CD4-positive, alpha-beta T cell treated with Interleukin-15 for 1 hour (primary cell): ENCODE measurements around the gene B4GALNT1.
A peak's percentile ranks its signal among the peaks of the same experiment; 100 is the strongest.

ENCODE experiments used
- DNase-seq: peaks from one replicate; pipeline ENCODE4 v3.0.0-alpha.2; 2020

B4GALNT1 gene

DNA sequence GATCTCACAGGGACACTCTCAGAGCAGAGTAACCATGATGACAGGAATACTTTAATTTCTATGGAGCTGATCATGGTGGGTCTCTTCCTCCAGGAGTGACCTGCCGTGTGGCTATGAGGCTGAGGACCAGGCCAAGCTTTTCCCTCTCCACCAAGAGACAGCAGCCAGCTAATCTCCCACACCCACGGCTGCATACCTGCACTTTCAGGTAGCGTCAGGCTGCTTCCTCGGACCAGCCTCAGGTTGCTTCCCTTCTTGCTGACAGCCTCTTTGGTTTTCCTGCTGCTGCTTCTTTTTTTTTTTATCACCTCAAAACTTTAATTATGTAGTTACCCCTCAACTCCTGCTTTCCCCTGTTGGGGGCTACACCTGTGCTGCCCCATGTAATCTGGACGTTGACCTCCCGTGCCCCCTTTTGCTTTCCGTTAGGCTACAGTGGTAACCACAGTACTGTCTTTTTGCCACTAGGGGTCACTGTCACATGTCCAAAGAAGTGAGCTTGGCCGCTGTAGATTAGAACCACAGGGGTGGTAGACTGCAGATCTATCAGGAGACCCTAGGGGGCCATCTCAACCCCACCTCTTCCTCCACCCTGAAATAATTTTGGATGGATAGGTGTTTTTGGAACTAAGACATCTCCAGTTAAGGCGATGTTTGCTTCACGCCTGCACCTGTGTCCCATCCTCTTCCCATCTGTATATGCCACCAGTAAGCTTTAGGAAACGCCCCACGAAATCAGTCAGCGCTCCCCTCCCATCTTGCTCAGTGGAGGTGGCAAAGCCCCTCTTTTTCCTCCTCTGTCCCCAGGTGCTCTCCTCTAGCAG lies 49.8 kb downstream of the B4GALNT1 start:
- DNase-seq = peak; percentile 77

- DNase-seq = no peak
Measured at GRCh38 chr12:57582440-57582839, 50.6 kb downstream of the B4GALNT1 start.

- no peak for DNase-seq
Measured at GRCh38 chr12:57581802-57582201, 51.2 kb downstream of the B4GALNT1 start.

- no peak for DNase-seq
Measured at GRCh38 chr12:57580466-57580795, 52.6 kb downstream of the B4GALNT1 start.

DNA sequence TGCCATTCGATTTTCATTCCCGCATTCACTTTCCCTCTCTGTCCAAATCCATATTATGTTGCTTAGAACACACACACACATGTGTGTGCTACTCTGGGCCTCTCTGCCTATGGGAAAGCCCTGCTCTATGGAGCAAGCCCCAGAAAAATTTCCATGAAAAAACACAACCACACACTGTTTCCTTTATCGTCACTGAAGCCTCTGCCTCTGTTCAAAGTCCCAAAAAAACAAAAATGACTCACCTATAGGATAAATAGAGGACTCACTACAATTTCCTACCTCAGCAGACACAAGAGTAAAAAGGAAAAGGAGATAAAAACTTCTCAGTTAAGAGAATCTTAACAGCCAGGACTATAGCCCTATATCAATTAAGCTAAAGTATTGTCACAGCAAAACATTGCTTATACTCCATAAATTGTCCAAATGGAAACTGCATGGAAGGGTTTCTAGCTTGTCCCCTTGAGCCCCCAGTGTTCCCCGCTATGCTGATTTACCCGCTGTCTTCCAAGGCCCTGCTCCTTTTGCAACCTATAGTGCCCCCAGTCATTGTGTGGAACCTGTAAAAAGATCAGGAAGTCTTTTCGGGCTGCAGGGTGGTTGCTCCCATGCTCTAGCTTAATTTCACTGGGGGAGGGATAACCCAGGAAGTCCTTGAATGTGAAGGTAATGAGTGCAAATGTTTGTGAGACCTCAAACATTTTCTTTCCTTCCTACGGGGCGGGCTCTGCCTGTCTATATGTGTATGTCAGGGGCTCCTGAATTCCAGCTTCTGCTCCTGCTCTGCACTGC lies 53.1 kb downstream of the B4GALNT1 start:
- no peak for DNase-seq

GRCh38 chr12:57579011-57579410 lies 54.0 kb downstream of the B4GALNT1 start:
- DNase-seq = no peak

- no peak for DNase-seq
Measured at GRCh38 chr12:57577981-57578758, 54.8 kb downstream of the B4GALNT1 start.

DNA sequence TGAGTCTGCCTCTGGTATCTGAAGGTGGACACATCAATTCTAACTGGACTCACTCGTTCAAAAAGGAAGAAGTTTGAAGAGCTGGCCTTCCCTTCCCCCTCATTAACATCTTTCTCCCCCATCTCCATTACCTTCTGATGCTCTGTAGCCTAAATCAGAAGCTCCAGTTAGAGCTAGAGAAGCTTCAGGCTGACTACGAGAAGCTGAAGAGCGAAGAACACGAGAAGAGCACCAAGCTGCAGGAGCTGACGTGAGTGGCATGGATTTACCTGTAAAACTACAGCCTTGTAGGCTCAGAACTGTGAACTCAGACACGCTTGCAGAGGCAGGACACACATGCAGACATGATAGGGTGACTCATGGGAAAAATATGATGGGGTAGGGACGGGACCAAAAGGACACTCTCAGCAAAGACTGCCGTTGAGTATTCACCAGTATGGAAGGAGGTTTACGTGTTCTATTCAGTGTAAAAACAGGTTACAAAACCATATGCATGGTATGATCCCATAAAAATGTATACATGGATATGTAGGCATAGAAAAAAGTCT lies 56.3 kb downstream of the B4GALNT1 start:
- DNase-seq = no peak
